SIG-M5 treated with dmso at 0.1 percent for 504 hours (cell line): ENCODE results near the gene GAK.

Source experiments
- DNase-seq: peaks from one replicate; lab custom pipeline; 2025; ENCODE audit not compliant: unreplicated experiment; lab: John Stamatoyannopoulos, UW

Gene GAK

GRCh38 chr4:909131-909571 is 23.0 kb downstream of the GAK start:
- no peak for DNase-seq

GRCh38 chr4:907691-908425 is 24.3 kb downstream of the GAK start:
- no peak for DNase-seq

DNA sequence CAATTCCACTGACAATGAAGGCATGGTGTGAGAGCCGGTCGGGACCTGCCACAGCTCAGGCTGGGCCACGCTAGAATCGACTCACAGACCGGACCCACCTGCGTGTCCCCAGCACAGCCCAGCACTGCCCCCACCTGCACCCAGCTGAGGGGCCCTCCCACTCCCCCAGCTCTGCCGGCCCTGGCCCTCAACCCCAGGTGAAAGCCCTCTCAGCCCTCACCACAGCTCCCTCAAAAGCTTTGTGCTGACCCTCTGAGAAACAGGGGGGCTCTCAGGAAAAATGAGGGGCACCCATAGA is 25.1 kb downstream of the GAK start:
- DNase-seq = no peak

DNA sequence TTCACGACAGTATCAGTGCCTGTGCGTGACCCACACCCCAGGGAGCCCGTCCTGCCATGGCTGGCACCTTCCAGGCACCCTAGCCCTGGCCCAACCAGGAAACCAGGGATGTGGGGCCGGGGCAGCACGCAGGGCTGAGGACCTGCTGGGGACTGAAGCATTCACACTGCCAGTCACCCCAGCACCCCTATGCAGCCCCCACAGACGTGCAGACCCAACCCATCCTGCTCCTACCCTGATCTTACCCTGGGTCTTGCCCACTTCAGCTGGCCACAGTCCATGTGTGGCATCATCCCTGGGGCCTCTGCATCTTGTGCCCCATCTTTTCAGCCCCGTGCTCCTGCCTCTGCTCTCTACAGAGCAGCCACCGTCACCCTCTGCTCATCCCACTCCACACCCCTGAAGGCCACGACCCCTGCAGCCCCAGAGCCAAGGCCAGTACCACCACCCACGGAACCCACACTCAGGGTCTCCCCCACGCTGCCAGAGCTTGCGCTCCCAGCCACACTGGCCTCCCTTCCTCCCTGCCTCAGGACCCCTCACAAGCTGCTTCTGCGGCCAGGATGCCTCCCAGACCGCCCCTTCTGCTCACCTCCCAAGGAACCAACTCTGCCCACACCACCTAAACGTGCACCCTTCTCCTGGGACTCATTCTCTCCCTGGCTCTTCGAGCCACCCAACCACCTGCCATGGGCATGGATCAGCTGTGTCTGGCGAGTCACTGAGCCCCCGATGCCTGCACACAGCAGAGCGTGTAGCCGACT is 25.6 kb downstream of the GAK start:
- DNase-seq = no peak

- no peak for DNase-seq
Measured at GRCh38 chr4:905485-906338, 26.4 kb downstream of the GAK start.

DNA sequence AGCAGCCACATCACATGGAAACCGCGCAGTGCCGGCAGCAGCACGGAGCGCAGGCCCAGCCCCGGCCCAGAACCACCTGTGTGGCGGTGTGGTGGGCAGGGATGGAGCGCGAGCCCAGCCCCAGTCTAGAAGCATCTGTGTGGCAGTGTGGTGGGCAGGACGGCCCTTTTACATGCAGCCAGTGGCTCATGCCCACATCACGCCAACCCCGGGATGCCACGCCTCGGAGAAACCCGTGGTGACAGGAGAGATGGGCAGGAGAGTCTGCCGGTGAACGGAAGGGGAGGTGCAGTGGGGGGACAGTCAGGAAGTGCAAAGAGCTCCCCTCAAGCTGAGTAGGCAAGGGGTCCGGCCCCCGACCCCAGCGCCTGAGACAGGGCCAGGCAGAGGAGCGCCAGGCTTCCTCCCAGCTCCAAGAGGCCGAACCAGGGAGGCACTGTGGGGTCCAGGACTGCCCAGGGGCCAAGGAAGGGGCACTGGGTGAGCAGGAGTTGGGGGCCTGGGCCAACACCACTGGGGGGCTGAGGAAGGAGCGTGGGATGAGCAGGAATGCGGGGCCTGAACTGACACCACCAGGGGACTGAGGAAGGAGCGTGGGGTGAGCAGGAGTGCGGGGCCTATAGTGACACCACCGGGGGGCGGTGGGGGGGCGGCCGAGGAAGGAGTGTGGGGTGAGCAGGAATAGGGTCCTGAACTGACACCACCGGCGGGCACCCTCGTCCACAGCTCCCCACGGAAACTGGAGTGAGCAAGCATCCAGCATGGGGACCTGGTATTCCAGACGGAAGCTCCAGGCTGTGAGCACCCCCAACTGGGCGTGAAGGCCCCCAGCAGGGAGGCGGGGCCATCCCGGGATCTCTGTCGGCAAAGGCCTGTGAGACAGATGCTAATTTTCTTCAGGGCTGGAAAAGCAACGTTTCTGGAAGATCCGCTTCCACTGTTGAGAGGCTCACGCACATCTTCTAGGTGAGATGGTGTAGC is 28.8 kb downstream of the GAK start:
- no peak for DNase-seq

DNA sequence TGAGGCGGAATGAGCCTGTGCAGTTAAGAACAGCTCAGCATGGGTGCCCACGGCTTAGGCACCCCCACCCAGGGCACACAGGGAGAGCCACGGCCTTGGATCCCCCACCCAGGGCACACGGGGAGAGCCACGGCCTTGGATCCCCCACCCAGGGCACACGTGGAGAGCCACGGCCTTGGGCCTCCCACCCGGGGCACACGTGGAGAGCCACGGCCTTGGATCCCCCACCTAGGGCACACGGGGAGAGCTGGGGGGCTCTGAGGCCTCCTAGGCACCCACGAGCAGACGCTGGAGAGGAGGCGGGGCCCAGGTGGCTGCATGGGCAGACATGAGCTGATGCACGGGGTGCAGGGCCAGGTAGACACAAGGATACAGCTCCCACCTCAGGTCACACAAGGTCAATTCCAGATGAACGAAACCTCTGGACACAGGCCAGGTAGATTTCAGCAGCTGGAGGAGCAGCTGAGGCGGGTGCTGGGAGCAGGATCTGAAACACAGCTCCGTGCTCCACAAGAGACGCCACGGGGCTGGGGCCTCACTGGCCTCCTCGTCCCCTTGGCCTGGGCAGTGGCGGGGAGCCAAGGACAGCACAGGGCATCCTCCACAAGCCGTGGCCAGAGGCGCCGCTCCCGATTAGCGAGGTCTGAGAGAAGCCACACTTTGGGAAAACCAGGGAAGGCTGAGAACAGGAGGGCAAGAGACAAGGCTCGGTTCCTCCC is 30.8 kb downstream of the GAK start:
- DNase-seq = no peak

DNA sequence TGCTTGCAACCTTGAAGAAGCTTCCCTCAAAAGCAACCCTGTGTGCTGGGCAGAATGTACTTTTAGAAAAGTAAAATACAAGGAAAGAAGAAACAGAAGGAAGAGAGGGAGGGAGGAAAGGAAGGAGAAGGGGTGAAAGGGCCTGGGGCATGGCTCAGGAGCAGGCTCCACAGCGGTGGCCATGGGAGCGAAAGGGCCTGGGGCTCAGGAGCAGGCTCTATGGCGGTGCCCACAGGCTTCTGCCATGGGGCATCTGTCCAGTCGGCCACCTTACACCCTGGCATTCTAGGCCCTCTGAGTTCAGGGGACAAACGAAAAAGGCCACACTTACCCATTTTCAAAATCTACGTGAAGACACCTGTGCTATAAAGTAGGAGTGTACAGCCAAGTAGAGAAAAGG is 31.4 kb downstream of the GAK start:
- no peak for DNase-seq

DNA sequence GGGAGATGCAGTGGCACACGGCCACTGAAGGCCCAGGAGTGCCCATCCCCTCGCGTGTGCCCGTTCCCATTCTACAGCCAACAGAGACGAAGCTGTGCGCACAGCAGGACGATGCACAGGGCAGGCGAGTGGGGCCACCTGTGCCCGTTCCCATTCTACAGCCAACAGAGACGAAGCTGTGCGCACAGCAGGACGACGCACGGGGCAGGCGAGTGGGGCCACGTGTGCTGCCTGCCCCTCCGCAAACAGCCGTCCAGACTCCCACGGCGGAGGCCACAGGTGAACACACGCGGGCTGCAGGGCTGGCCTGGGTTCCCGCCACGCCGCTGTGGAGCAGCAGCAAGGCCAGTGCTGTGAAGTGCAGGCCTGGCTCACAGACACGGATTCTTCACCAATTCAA is 32.0 kb downstream of the GAK start:
- DNase-seq = no peak

DNA sequence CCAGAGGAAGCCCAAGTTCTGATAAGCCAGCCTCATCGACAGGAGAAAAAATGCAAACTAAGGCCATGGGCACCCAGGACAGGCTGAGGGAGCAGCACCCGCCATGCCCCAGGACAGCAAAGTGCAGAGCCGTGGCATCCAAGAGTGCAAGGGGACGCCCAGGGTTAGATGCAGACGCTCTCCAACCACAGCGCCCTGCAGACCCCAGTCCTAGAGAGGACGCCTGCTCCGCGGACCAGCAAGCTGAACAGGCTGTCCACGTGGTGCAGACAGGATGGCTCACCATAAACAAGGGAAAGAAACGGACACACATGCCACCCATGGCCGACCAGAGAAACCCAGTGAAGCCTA is 32.6 kb downstream of the GAK start:
- no peak for DNase-seq

GRCh38 chr4:898869-899555 is 33.1 kb downstream of the GAK start:
- DNase-seq = no peak

DNA sequence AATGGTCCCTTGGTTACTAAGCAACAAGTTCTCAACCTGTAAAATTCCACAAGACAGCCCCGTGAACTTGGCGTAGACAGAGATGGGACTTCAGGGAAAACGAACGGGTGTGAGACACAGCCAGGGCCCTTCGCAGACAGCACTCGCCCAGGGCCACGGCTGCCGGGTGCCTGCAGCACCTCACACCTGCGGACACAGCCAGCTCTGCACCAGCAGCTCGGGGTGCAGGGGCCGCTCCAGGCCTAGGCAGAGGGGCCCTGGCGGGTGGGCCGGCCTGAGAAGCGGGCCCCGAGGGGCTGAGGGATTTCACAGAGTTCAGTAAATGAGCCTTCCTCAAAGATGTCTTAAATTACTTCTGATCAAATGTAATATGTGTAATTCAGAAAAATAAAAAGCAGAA is 34.0 kb downstream of the GAK start:
- DNase-seq = no peak

GRCh38 chr4:896630-897029 is 35.5 kb downstream of the GAK start:
- no peak for DNase-seq

DNA sequence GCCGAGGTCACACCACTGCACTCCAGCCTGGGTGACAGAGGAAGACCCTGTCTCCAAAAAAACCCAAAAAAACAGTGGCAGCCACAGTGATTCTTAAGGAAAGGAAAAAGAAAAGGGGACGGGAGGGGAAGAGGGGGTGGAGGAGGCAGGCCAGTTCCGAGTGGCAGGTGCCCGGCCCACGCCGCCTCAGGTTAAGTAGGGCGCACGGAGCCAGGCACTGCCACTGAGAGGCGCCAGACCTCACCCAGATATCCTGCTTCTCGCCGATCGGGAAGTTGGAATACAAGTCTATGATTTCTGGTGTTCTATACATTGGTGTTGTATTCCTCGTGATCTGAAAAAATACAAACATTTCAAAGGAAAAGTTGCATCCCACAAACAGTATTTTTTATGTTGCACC is 35.9 kb downstream of the GAK start:
- no peak for DNase-seq

DNA sequence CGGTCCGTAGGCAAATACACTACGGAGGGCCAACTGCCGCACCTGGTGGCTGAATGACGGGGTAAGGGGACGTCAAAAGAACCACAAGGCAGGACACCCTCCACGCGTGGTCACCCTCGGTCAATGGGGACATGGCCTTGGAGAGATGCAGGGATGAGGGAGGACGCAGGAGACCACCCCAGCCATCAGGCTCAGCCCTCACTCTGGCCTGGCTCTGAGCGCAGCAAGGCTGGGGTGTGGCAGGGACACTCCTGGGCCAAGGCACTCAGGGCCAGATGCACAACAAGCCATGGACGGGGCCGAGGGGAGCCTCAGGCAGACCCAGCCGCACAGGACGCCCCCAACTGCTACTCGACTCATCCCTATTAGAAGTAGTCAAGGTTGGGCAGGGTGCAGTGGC is 36.5 kb downstream of the GAK start:
- DNase-seq = no peak

DNA sequence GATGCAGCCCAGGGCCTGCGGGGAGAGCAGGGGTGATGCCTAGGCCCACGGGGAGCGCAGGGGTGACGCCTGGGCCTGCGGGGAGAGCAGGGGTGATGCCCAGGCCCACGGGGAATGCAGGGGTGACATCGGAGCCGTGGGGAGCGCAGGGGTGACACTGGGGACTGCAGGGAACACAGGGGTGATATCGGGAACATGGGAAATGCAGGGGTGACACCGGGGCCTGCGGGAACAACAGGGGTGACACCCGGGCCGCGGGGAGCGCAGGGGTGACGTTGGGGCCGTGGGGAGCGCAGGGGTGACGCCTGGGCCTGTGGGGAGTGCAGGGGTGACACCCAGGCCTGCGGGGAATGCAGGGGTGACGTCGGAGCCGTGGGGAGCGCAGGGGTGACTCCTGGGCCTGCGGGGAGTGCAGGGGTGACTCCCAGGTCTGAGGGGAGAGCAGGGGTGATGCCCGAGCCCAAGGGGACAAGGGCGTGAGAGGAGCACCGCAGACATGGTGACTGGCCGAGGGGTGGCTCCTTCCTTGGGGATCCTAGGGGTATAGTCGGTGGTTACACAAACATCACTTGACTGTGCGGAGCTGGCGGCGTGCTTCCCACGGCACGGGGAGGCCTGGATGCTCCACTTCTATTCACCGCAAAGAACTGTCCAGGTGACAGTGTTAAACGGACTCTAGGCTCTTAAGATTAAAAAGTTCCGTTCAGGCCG is 38.0 kb downstream of the GAK start:
- DNase-seq = no peak

GRCh38 chr4:893276-893994 is 38.7 kb downstream of the GAK start:
- no peak for DNase-seq

- DNase-seq = no peak
Measured at GRCh38 chr4:892780-893179, 39.3 kb downstream of the GAK start.
